Measurements from ENCODE around the gene TMEM182.

DNA sequence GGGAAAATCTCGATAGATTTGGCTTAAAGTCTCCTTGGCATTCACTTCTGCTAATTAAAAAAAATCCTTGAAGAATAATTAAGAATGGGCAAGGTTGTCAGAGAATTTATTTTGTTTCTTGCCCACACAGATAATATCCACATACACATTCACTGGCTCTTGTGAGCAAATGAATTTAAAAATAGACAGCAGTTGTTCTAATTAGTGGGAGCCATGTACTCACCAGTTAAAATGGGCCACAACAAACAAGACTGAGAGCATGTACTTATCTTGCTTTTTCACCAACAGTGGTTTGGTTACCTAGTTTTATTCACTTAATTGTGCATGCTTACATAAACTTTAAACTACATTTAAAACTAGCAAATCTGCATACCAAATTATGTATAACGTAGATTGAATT, 53.5 kb downstream of the TMEM182 start:
- TF ChIP-seq EZH2 (IDR thresholded peaks at IDR 0.05; ENCODE audit: borderline replicate concordance, low read length), result no peak
- TF ChIP-seq, protein P1, sequence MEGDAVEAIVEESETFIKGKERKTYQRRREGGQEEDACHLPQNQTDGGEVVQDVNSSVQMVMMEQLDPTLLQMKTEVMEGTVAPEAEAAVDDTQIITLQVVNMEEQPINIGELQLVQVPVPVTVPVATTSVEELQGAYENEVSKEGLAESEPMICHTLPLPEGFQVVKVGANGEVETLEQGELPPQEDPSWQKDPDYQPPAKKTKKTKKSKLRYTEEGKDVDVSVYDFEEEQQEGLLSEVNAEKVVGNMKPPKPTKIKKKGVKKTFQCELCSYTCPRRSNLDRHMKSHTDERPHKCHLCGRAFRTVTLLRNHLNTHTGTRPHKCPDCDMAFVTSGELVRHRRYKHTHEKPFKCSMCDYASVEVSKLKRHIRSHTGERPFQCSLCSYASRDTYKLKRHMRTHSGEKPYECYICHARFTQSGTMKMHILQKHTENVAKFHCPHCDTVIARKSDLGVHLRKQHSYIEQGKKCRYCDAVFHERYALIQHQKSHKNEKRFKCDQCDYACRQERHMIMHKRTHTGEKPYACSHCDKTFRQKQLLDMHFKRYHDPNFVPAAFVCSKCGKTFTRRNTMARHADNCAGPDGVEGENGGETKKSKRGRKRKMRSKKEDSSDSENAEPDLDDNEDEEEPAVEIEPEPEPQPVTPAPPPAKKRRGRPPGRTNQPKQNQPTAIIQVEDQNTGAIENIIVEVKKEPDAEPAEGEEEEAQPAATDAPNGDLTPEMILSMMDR (IDR thresholded peaks at IDR 0.05; ENCODE audit: low read length), result no peak

All from OCI-LY1 (cell line).